GM21381 (cell line): Measurements from ENCODE around the gene ZNG1A.
"Not testable (repeated sequence)": the region's sequence is repeated elsewhere in the genome, so short reads cannot be mapped to it uniquely, and the experiment has no call there.

Experiments
- ATAC-seq: cut with Tn5 transposase; IDR thresholded peaks from one replicate; pipeline ENCODE4 v1.9.1; 2021; ENCODE audit warnings: mild to moderate bottlenecking, moderate library complexity; ENCODE audit not compliant: unreplicated experiment

ZNG1A gene

DNA sequence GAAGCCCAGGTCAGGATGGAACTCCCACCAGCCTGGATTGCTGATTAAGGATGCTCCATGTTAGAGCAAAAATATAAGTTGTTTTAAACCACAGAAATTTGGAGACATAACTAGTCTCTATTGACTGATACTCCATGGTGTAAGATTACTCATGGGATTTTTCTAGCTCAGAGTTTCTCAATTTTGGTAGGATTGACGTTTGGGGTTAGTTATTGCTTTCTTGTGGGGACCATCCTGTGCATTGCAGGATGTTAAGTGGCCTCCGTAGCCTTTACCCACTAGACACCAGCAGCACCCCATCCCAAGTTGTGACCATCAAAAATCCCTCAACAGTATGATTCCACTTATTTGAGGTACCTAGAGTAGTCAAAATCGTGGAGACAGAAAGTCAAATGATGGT lies 80.1 kb downstream of the ZNG1A start:
- ATAC-seq = not testable (repeated sequence)

GRCh38 chr9:94992-95391 lies 83.9 kb downstream of the ZNG1A start:
- not testable (repeated sequence) for ATAC-seq

GRCh38 chr9:94323-94722 lies 84.5 kb downstream of the ZNG1A start:
- ATAC-seq = not testable (repeated sequence)

DNA sequence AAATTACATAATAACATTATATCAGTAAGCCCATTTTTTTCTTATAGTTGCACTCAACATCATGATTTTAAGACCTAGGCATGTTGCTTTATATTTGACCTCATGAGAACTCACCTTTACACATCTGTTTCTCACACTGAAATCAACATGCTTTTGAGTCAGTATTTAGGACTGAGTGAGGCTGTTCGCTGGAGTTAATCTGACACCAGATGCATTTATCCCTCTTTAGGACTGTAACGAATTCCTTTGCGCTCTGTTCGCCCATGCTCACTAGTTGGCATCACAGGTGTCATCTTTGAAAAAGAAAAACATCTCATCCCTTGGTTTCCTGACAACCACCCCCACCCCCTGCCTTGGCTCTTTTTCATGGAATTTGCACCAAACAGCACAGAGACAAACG lies 84.9 kb downstream of the ZNG1A start:
- not testable (repeated sequence) for ATAC-seq

- ATAC-seq = not testable (repeated sequence)
Measured at GRCh38 chr9:90851-91250, 88.0 kb downstream of the ZNG1A start.

DNA sequence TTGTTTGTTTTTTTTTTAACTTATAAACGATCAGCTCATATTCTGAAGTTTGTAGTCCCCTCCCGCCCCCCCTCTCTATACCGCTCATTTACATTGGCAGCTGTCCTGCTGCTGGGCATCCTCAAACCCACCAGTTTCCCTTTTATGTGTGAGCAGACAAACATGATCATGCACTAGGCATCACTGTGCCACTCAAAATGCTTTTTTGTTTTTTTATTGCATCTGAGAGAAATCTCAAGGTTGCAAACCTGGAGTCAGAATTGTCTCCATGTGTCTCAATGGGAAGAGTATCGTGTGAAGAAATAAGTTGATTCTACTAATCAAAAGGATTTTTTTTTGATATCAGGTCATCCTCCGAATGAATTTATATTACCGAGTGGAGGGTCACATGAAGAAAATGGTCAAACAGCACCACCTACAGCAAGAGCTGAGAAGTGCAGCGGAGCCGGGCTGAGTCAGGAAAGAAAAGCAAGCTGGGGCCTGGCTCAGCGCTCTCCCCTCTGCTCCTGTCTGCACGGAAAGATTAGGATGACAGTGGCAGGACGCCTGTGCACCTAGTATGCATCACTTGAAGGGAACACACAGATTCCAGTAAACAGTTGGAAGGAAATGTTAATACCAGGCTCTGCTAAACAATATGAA lies 90.3 kb downstream of the ZNG1A start:
- peak; percentile 73 for ATAC-seq

DNA sequence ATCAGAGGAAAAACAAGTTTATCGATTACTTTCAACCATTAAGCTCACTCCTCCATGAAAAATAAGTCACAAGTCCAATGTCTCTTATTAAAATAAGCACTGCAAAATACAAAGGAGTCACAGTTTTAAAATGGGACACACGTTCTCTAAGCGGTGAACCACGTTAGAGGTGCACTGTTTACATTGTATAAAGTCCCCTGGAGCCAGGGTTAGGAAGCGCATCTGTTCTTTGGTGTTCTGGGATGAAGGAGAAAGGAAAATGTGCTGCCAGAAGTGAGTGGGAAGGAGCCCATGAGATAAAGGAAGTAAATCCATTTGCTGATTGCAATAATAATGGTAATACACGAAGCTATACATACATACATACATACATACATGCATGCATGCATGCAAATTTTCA lies 91.0 kb downstream of the ZNG1A start:
- not testable (repeated sequence) for ATAC-seq

DNA sequence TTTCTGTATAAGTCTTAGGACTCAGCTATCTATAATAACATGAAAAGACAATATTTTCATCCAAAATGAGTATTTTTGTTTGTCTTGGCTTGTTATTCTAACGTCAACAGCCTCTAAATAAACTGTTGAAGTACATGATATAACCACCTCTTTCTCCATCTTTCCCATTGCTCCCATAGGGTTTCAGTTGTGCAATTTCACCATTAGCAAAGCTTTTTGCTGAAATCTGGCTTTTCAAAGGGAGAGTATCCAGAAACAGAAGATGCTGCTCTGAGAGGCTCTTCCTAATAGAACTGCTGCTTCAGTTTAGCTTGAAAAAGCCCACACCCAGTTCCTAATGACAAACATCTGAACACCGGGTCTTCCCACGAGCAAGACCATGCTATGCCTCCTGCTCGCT lies 91.8 kb downstream of the ZNG1A start:
- not testable (repeated sequence) for ATAC-seq

DNA sequence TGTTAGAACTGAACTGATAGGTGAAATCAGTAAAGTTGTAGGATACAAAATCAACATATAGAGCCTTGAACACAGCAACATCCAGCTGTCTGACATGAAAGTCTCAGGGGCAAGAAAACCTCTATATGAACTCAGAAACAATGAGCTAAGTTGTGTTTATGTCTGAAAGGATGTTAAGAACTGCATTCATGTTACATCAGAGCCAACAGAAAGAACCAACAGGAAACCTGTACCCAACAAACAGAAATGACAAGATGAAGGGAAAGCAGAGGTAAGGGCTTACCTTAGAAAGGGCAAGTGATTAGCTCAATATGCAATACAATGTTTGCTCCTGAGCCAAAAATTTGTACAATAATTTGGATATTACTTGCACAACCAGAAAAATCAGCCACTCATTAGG lies 92.2 kb downstream of the ZNG1A start:
- ATAC-seq = not testable (repeated sequence)

DNA sequence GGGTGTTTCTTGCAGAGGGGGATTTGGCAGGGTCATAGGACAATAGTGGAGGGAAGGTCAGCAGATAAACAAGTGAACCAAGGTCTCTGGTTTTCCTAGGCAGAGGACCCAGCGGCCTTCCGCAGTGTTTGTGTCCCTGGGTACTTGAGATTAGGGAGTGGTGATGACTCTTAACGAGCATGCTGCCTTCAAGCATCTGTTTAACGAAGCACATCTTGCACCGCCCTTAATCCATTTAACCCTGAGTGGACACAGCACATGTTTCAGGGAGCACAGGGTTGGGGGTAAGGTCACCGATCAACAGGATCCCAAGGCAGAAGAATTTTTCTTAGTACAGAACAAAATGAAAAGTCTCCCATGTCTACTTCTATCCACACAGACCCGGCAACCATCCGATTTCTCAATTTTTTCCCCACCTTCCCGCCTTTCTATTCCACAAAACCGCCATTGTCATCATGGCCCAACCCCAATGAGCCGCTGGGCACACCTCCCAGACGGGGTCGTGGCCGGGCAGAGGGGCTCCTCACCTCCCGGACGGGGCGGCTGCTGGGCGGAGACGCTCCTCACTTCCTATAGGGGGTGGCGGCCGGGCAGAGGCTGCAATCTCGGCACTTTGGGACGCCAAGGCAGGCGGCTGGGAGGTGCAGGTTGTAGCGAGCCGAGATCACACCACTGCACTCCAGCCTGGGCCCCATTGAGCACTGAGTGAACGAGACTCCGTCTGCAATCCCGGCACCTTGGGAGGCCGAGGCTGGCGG lies 95.7 kb downstream of the ZNG1A start:
- ATAC-seq = not testable (repeated sequence)

- ATAC-seq = not testable (repeated sequence)
Measured at GRCh38 chr9:78333-78732, 100.5 kb downstream of the ZNG1A start.

GRCh38 chr9:76389-76788 lies 102.5 kb downstream of the ZNG1A start:
- ATAC-seq = not testable (repeated sequence)

DNA sequence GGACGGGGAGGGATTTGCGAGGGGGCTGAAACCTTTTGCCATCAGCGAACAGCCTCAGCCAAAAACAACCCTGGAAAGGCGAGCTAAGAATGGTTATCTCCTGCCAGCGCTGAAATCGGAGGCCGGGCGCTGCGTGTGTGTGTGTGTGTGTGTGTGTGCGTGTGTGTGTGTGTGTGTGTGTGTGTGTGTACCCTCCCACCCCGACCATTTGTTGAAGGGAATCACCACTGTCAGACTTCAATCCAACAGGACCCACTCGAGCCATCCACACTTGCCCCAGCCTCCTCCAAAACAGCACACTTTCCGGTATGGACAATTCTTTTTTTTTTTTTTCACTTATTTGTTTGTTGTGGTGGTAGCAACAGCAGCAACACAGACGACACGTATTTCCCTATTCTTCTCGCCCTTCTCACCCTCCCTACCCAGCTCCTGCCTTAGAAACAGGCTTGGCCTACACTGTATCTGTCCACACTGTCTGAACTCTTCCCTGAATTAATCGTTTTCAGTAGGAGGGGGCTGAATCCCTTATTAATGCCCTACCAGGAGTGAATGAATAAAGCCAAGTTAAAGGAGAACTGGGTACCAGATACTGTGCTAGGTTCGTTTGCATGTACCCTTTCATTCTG lies 104.8 kb downstream of the ZNG1A start:
- not testable (repeated sequence) for ATAC-seq

GRCh38 chr9:73076-73899 lies 105.6 kb downstream of the ZNG1A start:
- not testable (repeated sequence) for ATAC-seq
